Esophagus muscularis mucosa (tissue), 4 donors: Measurements from ENCODE around the gene HOXA7. TPM values are rescaled to one million over a fixed set of nuclear protein-coding genes. Genes with fewer than 3 reads are reported as not detected.

Source experiments
- DNase-seq: peaks from one replicate; pipeline ENCODE4 v3.0.0-alpha.2; 2017; ENCODE audit errors: extremely low spot score
- H3K27ac ChIP-seq, 4 donors: fragments of 200-600 bp; sonication (generic); replicated peaks in 1 of 4; 1 replicate in 3 of 4; 2 replicates in 1 of 4; pipeline ENCODE4 v1.5.1; 2016 to 2019; ENCODE audit warnings: mild to moderate bottlenecking in 1 of 4
- H3K27me3 ChIP-seq, 4 donors: fragments of 200-600 bp; sonication (generic); one replicate each; pipeline versions ENCODE4 v1.5.1 to v1.6.0; 2016 to 2019
- H3K36me3 ChIP-seq, 4 donors: fragments of 200-600 bp; sonication (generic); one replicate each; pipeline ENCODE4 v1.5.1; 2016 to 2019
- H3K4me1 ChIP-seq, 4 donors: fragments of 200-600 bp; sonication (generic); one replicate each; pipeline ENCODE4 v1.5.1; 2016 to 2019
- H3K4me3 ChIP-seq, 4 donors: fragments of 200-600 bp; sonication (generic); 1 replicate in 2 of 4; 2 replicates in 2 of 4; pipeline ENCODE4 v1.5.1; 2016 to 2019; ENCODE audit warnings: mild to moderate bottlenecking in 4 of 4, moderate library complexity in 1 of 4
- H3K9me3 ChIP-seq, 4 donors: fragments of 200-600 bp; sonication (generic); 1 replicate in 3 of 4; 2 replicates in 1 of 4; pipeline ENCODE4 v1.5.1; 2016 to 2019
- EP300 ChIP-seq: sonication (generic); formaldehyde crosslinking; IDR thresholded peaks from one replicate; pipeline ENCODE4 v1.6.1; 2017; ENCODE audit warnings: antibody characterized with exemption
- POLR2A ChIP-seq: fragments of 450-650 bp; IDR thresholded peaks from one replicate; pipeline ENCODE4 v1.6.1; 2017; ENCODE audit warnings: antibody characterized with exemption, moderate library complexity, mild to moderate bottlenecking, low read depth
- POLR2AphosphoS5 ChIP-seq, 2 donors: sonication (generic); formaldehyde crosslinking; IDR thresholded peaks; one replicate each; pipeline ENCODE4 v1.6.1; 2017; ENCODE audit warnings: antibody characterized with exemption in 2 of 2
- WGBS: methylation state at CpG from one replicate; pipeline ENCODE4 v1.1.5; 2018; 5-methylcytosine and 5-hydroxymethylcytosine counted together
- intact Hi-C: fragments of 100-400 bp; cut with DNase I; formaldehyde crosslinking; loops from one replicate; pipeline ENCODE4 v1.15.1; 2023
- total RNA-seq, 4 donors: library from RNA; depleted of rRNA; stranded (reverse); fragments of >200 nt; gene quantifications; one replicate each; pipeline versions ENCODE4 v1.1.0 to v1.2.1, GENCODE V29; 2016
- TF ChIP-seq, protein P1 (sequence below), 3 experiments: fragments of 200-600 bp in 2 of 3; fragments of 450-650 bp in 1 of 3; sonication (generic) in 2 of 3; IDR thresholded peaks; one replicate each; pipeline ENCODE4 v1.5.1; 2017 to 2019; ENCODE audit warnings: antibody characterized with exemption in 3 of 3, mild to moderate bottlenecking in 2 of 3, moderate library complexity in 1 of 3

Gene HOXA7
- total RNA-seq, 4 donors from 2014 or later = 0.33 to 1.7 (median 0.49) TPM

- Histone ChIP-seq H3K9me3 (no peaks in the 10 kb centered on the region), H3K4me3 (peak overlapping the region; percentile 50 to 75 (median 66)), H3K27me3 (no peaks in the 10 kb centered on the region), H3K27ac (peak overlapping the region; percentile 96 to 100 (median 99)), H3K36me3 (no peaks in the 10 kb centered on the region), H3K4me1 (peaks cover 27 to 89% (median 87%) of the 10 kb centered on the region in 4 donors)
- no peak for TF ChIP-seq EP300
- TF ChIP-seq POLR2AphosphoS5 (IDR thresholded peaks at IDR 0.05) = no peak
- no peak for TF ChIP-seq POLR2A
- TF ChIP-seq, protein P1, sequence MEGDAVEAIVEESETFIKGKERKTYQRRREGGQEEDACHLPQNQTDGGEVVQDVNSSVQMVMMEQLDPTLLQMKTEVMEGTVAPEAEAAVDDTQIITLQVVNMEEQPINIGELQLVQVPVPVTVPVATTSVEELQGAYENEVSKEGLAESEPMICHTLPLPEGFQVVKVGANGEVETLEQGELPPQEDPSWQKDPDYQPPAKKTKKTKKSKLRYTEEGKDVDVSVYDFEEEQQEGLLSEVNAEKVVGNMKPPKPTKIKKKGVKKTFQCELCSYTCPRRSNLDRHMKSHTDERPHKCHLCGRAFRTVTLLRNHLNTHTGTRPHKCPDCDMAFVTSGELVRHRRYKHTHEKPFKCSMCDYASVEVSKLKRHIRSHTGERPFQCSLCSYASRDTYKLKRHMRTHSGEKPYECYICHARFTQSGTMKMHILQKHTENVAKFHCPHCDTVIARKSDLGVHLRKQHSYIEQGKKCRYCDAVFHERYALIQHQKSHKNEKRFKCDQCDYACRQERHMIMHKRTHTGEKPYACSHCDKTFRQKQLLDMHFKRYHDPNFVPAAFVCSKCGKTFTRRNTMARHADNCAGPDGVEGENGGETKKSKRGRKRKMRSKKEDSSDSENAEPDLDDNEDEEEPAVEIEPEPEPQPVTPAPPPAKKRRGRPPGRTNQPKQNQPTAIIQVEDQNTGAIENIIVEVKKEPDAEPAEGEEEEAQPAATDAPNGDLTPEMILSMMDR (IDR thresholded peaks at IDR 0.05) = no peak
- 48% methylated on average over 17 of the region's 26 CpGs for WGBS
- no peak for DNase-seq
- intact Hi-C loops = no loop called here
Observed at GRCh38 chr7:27123477-27124053, 32.9 kb downstream of the HOXA7 start.

GRCh38 chr7:27123007-27123476, 33.4 kb downstream of the HOXA7 start:
- intact Hi-C loops = no loop called here
- Histone ChIP-seq H3K27me3 (no peaks in the 10 kb centered on the region), H3K4me1 (peaks cover 27 to 89% (median 86%) of the 10 kb centered on the region in 4 donors), H3K36me3 (no peaks in the 10 kb centered on the region), H3K27ac (peak overlapping the region; percentile 96 to 100 (median 99)), H3K9me3 (no peaks in the 10 kb centered on the region), H3K4me3 (peak overlapping the region; percentile 50 to 75 (median 66))
- DNase-seq = no peak
- no peak for TF ChIP-seq POLR2AphosphoS5 (IDR thresholded peaks at IDR 0.05)
- no peak for TF ChIP-seq POLR2A
- no peak for TF ChIP-seq EP300
- TF ChIP-seq, protein P1 (IDR thresholded peaks at IDR 0.05) = peak in 1 of 3 experiments; percentile 13
- WGBS = 37% methylated on average over 9 of the region's 14 CpGs

- WGBS = 31% methylated on average over 42 of the region's 42 CpGs
- H3K4me1 ChIP-seq = peaks cover 31 to 89% (median 84%) of the 10 kb centered on the region in 4 donors
- TF ChIP-seq POLR2AphosphoS5 (IDR thresholded peaks at IDR 0.05) = peak; percentile 10 to 14
- no peak for TF ChIP-seq EP300
- no peak for TF ChIP-seq POLR2A
- intact Hi-C loops = no loop called here
- no peak for DNase-seq
- H3K27ac ChIP-seq = peak overlapping the region; percentile 96 to 100 (median 99)
- no peaks in the 10 kb centered on the region for H3K9me3 ChIP-seq
- no peaks in the 10 kb centered on the region for H3K36me3 ChIP-seq
- H3K4me3 ChIP-seq = peak overlapping the region; percentile 50 to 75 (median 66)
- H3K27me3 ChIP-seq = no peaks in the 10 kb centered on the region
Observed at GRCh38 chr7:27122077-27122910, 34.2 kb downstream of the HOXA7 start.

DNA sequence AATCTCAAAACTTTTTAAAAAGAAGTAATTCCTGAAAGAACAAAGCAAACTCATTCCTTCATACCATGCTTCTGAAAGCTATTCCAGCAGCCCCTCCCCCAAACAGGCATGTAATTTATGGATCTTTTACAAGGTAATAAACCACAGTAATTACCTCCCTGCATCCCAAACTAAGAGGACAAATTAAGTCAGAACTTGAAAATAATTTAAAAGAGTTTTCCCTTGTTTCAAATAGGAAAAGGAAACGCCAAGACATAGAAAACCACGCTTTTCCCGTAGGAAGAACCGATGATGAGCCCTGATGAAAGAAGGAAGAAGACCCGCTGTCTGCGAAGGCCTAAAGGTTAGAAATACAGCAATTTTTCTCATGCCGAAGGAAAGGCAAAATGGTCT, 34.8 kb downstream of the HOXA7 start:
- H3K9me3 ChIP-seq = no peaks in the 10 kb centered on the region
- 20% methylated on average over 7 of the region's 7 CpGs for whole genome bisulfite sequencing
- no peaks in the 10 kb centered on the region for H3K36me3 ChIP-seq
- intact Hi-C loops = no loop called here
- H3K27ac ChIP-seq = peak overlapping the region; percentile 96 to 100 (median 99)
- TF ChIP-seq POLR2AphosphoS5 (IDR thresholded peaks at IDR 0.05) = no peak
- TF ChIP-seq, protein P1 (IDR thresholded peaks at IDR 0.05) = no peak
- TF ChIP-seq EP300 = no peak
- TF ChIP-seq POLR2A = no peak
- H3K27me3 ChIP-seq = no peaks in the 10 kb centered on the region
- DNase-seq = no peak
- peaks cover 33 to 85% (median 80%) of the 10 kb centered on the region in 4 donors for H3K4me1 ChIP-seq
- H3K4me3 ChIP-seq = peak overlapping the region; percentile 50 to 75 (median 66)

DNA sequence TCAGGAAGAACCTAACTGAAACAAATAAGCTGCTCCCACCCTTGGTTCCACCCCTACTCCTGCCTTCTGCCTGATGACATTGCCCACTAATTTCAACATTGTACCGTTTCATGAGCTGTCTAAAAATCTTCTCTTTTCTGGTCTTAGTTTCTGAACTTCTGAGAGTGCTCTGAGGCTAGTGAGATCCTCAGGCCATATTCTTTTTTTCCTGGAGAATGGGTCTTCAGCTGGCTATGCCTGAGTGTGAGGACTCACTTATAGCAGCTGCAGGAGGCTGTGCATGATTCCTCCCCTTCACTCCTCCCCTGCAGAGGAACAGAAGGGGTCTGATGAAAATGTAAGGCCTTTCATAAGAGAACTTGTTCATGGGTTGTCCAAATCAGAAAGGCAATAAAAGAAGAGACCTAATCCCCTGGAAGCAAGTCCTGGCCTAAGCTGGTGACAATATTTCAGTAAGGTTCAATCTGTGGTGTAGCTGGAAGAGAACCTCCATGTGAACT, 37.0 kb downstream of the HOXA7 start:
- DNase-seq = no peak
- peaks cover 25 to 63% (median 60%) of the 10 kb centered on the region in 4 donors for H3K4me1 ChIP-seq
- intact Hi-C loops = no loop called here
- H3K4me3 ChIP-seq = peak overlapping the region in 3 of 4 donors; percentile 68 to 88 (median 75)
- peak overlapping the region; percentile 96 to 100 (median 99) for H3K27ac ChIP-seq
- H3K9me3 ChIP-seq = no peaks in the 10 kb centered on the region
- no peaks in the 10 kb centered on the region for H3K27me3 ChIP-seq
- no peaks in the 10 kb centered on the region for H3K36me3 ChIP-seq
- peak in 1 of 2 donors; percentile 52 for TF ChIP-seq POLR2AphosphoS5 (IDR thresholded peaks at IDR 0.05)
- TF ChIP-seq POLR2A = no peak
- 25% methylated on average over 1 of the region's 1 CpG for WGBS
